NCI-H2081 (cell line): ENCODE measurements around the gene VMP1.
A peak's percentile ranks its signal among the peaks of the same experiment; 100 is the strongest.
"Not testable (repeated sequence)": the region's sequence is repeated elsewhere in the genome, so short reads cannot be mapped to it uniquely, and the experiment has no call there.

Experiments
- DNase-seq, 2 experiments: peaks; one replicate each; lab custom pipeline; 2025; lab: John Stamatoyannopoulos, UW

The VMP1 gene

GRCh38 chr17:59859444-59860025 is 152.1 kb downstream of the VMP1 start:
- DNase-seq: peak; percentile 30 to 42

- DNase-seq: no peak
Measured at GRCh38 chr17:59863616-59864015, 156.2 kb downstream of the VMP1 start.

GRCh38 chr17:59869941-59870218 is 162.4 kb downstream of the VMP1 start:
- DNase-seq: no peak

- DNase-seq: no peak
Measured at GRCh38 chr17:59870482-59870881, 163.0 kb downstream of the VMP1 start.

GRCh38 chr17:59872351-59872750 is 164.9 kb downstream of the VMP1 start:
- no peak for DNase-seq

GRCh38 chr17:59873414-59873813 is 166.0 kb downstream of the VMP1 start:
- DNase-seq: not testable (repeated sequence)

GRCh38 chr17:59874376-59874775 is 166.9 kb downstream of the VMP1 start:
- no peak for DNase-seq

- DNase-seq: no peak
Measured at GRCh38 chr17:59876107-59876506, 168.7 kb downstream of the VMP1 start.

- DNase-seq: no peak
Measured at GRCh38 chr17:59877965-59878364, 170.5 kb downstream of the VMP1 start.

GRCh38 chr17:59878624-59879023 is 171.2 kb downstream of the VMP1 start:
- no peak for DNase-seq

GRCh38 chr17:59884861-59885260 is 177.4 kb downstream of the VMP1 start:
- no peak for DNase-seq

- DNase-seq: no peak
Measured at GRCh38 chr17:59888145-59888750, 180.8 kb downstream of the VMP1 start.

- DNase-seq: no peak
Measured at GRCh38 chr17:59890720-59891119, 183.3 kb downstream of the VMP1 start.
